Testis (tissue), 5 donors: ENCODE measurements around the gene MANBA. TPM values are rescaled to one million over a fixed set of nuclear protein-coding genes. Genes with fewer than 3 reads are reported as not detected.

Experiments used
- DNase-seq: peaks from one replicate; pipeline ENCODE4 v3.0.0-alpha.2; 2019
- H3K27ac ChIP-seq, 2 donors: fragments of 200-600 bp; sonication (generic); one replicate each; pipeline ENCODE4 v1.5.1; 2019
- H3K27me3 ChIP-seq: fragments of 200-600 bp; sonication (generic); one replicate; pipeline ENCODE4 v1.5.1; 2019
- H3K36me3 ChIP-seq: fragments of 200-600 bp; sonication (generic); one replicate; pipeline ENCODE4 v1.5.1; 2017; ENCODE audit warnings: low read depth; ENCODE audit errors: missing control alignments
- H3K4me1 ChIP-seq: fragments of 200-600 bp; sonication (generic); one replicate; pipeline ENCODE4 v1.5.1; 2019
- H3K4me3 ChIP-seq, 2 donors: fragments of 200-600 bp; sonication (generic); one replicate each; pipeline ENCODE4 v1.5.1; 2017 to 2019
- H3K9me3 ChIP-seq: fragments of 200-600 bp; sonication (generic); one replicate; pipeline ENCODE4 v1.5.1; 2017
- POLR2A ChIP-seq: fragments of 450-650 bp; IDR thresholded peaks from one replicate; pipeline ENCODE4 v1.6.1; 2017; ENCODE audit warnings: antibody characterized with exemption, mild to moderate bottlenecking, moderate library complexity
- WGBS, 2 donors: methylation state at CpG; one replicate each; pipeline ENCODE4 v1.1.5; 2018; 5-methylcytosine and 5-hydroxymethylcytosine counted together
- intact Hi-C: fragments of 100-400 bp; cut with DNase I; formaldehyde crosslinking; loops from one replicate; pipeline ENCODE4 v1.15.1; 2023; ENCODE audit warnings: low total_unique reads
- long read RNA-seq, 2 donors: transcript quantifications; one replicate each; lab custom pipeline, GENCODE V29; 2026
- polyA plus RNA-seq: library from polyadenylated mRNA; stranded (reverse); fragments of 350-450 nt; fragmentation: Illumina TruSeq; extraction: RNeasy Lipid Tissue Mini Kit (QIAGEN cat#74804); gene quantifications from one replicate; pipeline ENCODE4 v1.2.3, GENCODE V29; 2014; ENCODE audit warnings: low read depth, low replicate concordance; ENCODE audit not compliant: insufficient read depth
- total RNA-seq, 2 donors: library from RNA; depleted of rRNA; stranded (reverse); fragments of >200 nt; gene quantifications; one replicate each; pipeline ENCODE4 v1.2.3, GENCODE V29; 2016
- TF ChIP-seq, protein P1 (sequence below), 3 experiments: fragments of 450-650 bp in 2 of 3; fragments of 200-600 bp in 1 of 3; sonication (generic) in 1 of 3; IDR thresholded peaks; one replicate each; pipeline ENCODE4 v1.5.1; 2016 to 2019; ENCODE audit warnings: antibody characterized with exemption in 3 of 3, mild to moderate bottlenecking in 2 of 3, moderate library complexity in 1 of 3

Gene MANBA
- total RNA-seq (10 to 100 TPM; 13.6 to 22.7 TPM), polyA plus RNA-seq (9.2 TPM)
- long read RNA-seq, donor 1, partial matches to known transcripts = 16 of 16 reads
- long read RNA-seq, donor 1, other reads (novel, unspliced or antisense) = 0 of 16 reads
- long read RNA-seq, donor 2, partial matches to known transcripts = 0 of 4 reads
- long read RNA-seq, donor 2, other reads (novel, unspliced or antisense) = 0 of 4 reads

DNA sequence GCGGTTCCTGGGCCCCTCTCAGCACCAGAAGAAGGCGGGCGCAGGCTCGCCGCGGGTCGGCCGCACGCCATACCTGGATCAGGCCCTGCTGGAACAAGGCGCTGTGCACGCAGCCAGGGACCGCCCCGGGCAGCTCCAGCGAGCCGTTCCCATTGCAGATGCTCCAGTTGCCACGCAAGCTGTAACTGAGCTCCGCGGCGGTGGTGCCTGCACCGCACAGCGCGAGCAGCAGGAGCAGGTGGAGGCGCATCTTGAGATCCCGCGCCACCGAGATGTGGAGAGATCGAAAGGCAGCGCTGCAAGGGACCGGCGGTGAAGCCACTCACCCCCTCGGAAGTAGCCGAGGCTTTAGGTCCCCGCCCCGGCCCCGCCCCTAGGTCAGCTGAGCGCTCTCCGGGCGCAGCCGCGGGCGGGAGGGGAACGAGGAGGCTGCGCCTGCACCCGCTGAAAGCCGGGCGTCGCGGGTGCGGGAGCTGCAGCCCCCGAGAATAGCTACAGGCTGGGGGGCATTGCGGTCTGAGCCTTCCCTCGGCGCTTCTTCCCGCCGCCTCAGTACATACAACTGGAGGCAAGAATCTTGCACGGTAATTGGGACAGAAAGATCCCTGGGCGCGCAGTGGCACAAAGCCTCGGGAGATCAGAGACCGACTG lies at the start of gene MANBA:
TSS of gene MANBA (minus strand) at position 324 of the 651 bp plus-strand sequence. CDS start at position 250, 74 bp downstream.
- H3K27ac ChIP-seq = peak within 1 kb of the TSS; percentile 47 to 78
- no peaks in the 10 kb centered on the region for H3K27me3 ChIP-seq
- TF ChIP-seq POLR2A = peak; percentile 19
- TF ChIP-seq, protein P1, sequence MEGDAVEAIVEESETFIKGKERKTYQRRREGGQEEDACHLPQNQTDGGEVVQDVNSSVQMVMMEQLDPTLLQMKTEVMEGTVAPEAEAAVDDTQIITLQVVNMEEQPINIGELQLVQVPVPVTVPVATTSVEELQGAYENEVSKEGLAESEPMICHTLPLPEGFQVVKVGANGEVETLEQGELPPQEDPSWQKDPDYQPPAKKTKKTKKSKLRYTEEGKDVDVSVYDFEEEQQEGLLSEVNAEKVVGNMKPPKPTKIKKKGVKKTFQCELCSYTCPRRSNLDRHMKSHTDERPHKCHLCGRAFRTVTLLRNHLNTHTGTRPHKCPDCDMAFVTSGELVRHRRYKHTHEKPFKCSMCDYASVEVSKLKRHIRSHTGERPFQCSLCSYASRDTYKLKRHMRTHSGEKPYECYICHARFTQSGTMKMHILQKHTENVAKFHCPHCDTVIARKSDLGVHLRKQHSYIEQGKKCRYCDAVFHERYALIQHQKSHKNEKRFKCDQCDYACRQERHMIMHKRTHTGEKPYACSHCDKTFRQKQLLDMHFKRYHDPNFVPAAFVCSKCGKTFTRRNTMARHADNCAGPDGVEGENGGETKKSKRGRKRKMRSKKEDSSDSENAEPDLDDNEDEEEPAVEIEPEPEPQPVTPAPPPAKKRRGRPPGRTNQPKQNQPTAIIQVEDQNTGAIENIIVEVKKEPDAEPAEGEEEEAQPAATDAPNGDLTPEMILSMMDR (IDR thresholded peaks at IDR 0.05) = no peak
- H3K4me3 ChIP-seq = peak within 1 kb of the TSS; percentile 77 to 88
- H3K9me3 ChIP-seq = no peaks in the 10 kb centered on the region
- peaks cover 5% of the 10 kb centered on the region for H3K4me1 ChIP-seq
- H3K36me3 ChIP-seq = no peaks in the 10 kb centered on the region
- peak; percentile 90 for DNase-seq
- intact Hi-C loops = no loop called here
- WGBS, 2 donors = 1% methylated on average over 21 to 60 of the region's 60 CpGs

DNA sequence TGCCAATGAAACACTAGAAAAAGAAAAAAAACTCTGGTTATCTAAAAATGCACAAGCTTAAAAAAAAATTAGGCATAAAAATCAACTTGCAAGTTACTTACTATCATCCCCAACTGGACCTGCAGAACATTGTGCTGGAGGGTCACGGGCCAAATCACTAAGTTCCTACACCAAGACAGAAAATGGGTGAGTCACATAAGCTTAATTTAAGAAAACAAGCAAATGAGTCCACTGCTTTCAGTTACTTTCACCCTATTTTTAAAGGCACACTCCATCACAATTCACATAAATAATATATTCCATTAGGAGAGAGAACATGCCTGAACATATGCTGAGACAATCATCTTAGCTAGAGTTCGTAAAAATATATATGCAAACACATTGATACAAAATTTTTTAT lies 48.9 kb upstream of the MANBA start:
- Histone ChIP-seq H3K4me3 (no peak overlapping the region), H3K36me3 (peaks cover 2% of the 10 kb centered on the region), H3K27ac (no peak overlapping the region), H3K27me3 (no peaks in the 10 kb centered on the region), H3K9me3 (no peaks in the 10 kb centered on the region), H3K4me1 (peaks cover 23% of the 10 kb centered on the region)
- WGBS, 2 donors = 88 to 93% methylated on average over 2 of the region's 2 CpGs
- TF ChIP-seq, protein P1 (IDR thresholded peaks at IDR 0.05) = no peak
- TF ChIP-seq POLR2A = no peak
- intact Hi-C loops = no loop called here
- DNase-seq = no peak

DNA sequence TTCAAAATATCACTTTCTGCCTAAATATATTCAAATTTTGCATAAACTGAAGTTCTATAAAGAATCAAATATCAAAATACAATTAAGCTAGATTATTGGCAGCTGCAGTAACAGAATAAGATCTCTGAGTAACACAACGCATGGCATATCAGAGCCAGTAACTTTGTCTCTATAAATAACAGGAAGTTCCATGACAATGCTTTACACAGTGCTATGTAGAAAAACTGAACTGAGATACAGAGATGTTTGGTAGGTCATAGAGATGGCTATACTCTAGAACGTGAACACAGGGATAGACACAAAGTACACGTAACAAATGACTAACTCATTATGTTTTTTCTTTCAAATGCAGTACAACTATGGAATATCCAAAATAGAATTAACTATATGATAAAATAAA lies 48.4 kb upstream of the MANBA start:
- no peak for DNase-seq

DNA sequence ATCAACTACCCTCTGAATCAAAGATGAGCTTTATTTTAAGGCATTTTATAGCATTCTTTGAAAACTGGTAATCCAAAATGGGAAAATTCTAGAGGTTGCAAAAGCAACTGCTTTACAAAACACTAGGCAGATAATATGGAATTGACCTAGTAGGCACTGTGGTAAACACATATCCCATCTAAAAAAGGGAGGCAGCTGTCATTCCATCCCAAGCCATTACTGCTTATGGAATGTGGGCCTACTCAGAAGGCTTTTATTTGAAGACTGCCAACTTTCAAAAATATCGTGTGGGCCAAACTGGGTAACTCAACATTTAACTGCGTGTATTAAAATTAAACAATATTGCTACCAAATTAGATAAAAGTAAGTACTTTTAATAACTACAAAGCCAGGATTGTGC lies 47.2 kb upstream of the MANBA start:
- H3K27me3 ChIP-seq = no peaks in the 10 kb centered on the region
- no peaks in the 10 kb centered on the region for H3K9me3 ChIP-seq
- H3K27ac ChIP-seq = no peak overlapping the region
- peaks cover 9% of the 10 kb centered on the region for H3K4me1 ChIP-seq
- peaks cover 2% of the 10 kb centered on the region for H3K36me3 ChIP-seq
- DNase-seq = no peak
- intact Hi-C loops = no loop called here
- no peak overlapping the region for H3K4me3 ChIP-seq
- no peak for TF ChIP-seq POLR2A
- TF ChIP-seq, protein P1 (IDR thresholded peaks at IDR 0.05) = no peak
- 62 to 78% methylated on average over 2 of the region's 2 CpGs for WGBS, 2 donors

More for the DNA sequence above, 48.4 kb upstream of the MANBA start:
- TF ChIP-seq, protein P1 (IDR thresholded peaks at IDR 0.05) = no peak
- TF ChIP-seq POLR2A = no peak
- peaks cover 2% of the 10 kb centered on the region for H3K36me3 ChIP-seq
- intact Hi-C loops = no loop called here
- H3K4me3 ChIP-seq = no peak overlapping the region
- H3K4me1 ChIP-seq = peaks cover 20% of the 10 kb centered on the region
- no peak overlapping the region for H3K27ac ChIP-seq
- H3K9me3 ChIP-seq = no peaks in the 10 kb centered on the region
- 53 to 54% methylated on average over 3 of the region's 3 CpGs for WGBS, 2 donors
- no peaks in the 10 kb centered on the region for H3K27me3 ChIP-seq
